HPDE6-E6E7 (cell line): ENCODE results near the gene ODC1.

Source experiments
- DNase-seq: peaks from one replicate; pipeline ENCODE4 v3.0.0; 2011; ENCODE audit warnings: missing footprints; ENCODE audit errors: extremely low spot score

ODC1 gene

GRCh38 chr2:10415048-10415447 is 33.1 kb downstream of the ODC1 start:
- DNase-seq: no peak

- no peak for DNase-seq
Measured at GRCh38 chr2:10414591-10414990, 33.5 kb downstream of the ODC1 start.

- DNase-seq: peak; percentile 65
Measured at GRCh38 chr2:10413991-10414451, 34.1 kb downstream of the ODC1 start.

- DNase-seq: no peak
Measured at GRCh38 chr2:10413503-10413902, 34.6 kb downstream of the ODC1 start.

GRCh38 chr2:10412380-10412779 is 35.7 kb downstream of the ODC1 start:
- no peak for DNase-seq

- no peak for DNase-seq
Measured at GRCh38 chr2:10411557-10411956, 36.6 kb downstream of the ODC1 start.

GRCh38 chr2:10410823-10411437 is 37.2 kb downstream of the ODC1 start:
- DNase-seq: no peak

GRCh38 chr2:10410001-10410822 is 37.9 kb downstream of the ODC1 start:
- no peak for DNase-seq

GRCh38 chr2:10408649-10409579 is 39.2 kb downstream of the ODC1 start:
- DNase-seq: peak; percentile 82

GRCh38 chr2:10407841-10408648 is 40.1 kb downstream of the ODC1 start:
- peak; percentile 89 for DNase-seq

GRCh38 chr2:10407432-10407831 is 40.7 kb downstream of the ODC1 start:
- DNase-seq: no peak

- DNase-seq: no peak
Measured at GRCh38 chr2:10406491-10407188, 41.5 kb downstream of the ODC1 start.

- no peak for DNase-seq
Measured at GRCh38 chr2:10406016-10406415, 42.1 kb downstream of the ODC1 start.

GRCh38 chr2:10405448-10405847 is 42.7 kb downstream of the ODC1 start:
- DNase-seq: peak; percentile 92

- no peak for DNase-seq
Measured at GRCh38 chr2:10404324-10405143, 43.6 kb downstream of the ODC1 start.

GRCh38 chr2:10402653-10403215 is 45.4 kb downstream of the ODC1 start:
- no peak for DNase-seq

- no peak for DNase-seq
Measured at GRCh38 chr2:10402062-10402585, 46.0 kb downstream of the ODC1 start.

- no peak for DNase-seq
Measured at GRCh38 chr2:10400978-10401951, 46.9 kb downstream of the ODC1 start.
